GM21529 (cell line): Measurements from ENCODE around the gene HAUS3.

Experiments
- ATAC-seq: cut with Tn5 transposase; IDR thresholded peaks from one replicate; pipeline ENCODE4 v1.9.1; 2021; ENCODE audit not compliant: unreplicated experiment

HAUS3 gene

DNA sequence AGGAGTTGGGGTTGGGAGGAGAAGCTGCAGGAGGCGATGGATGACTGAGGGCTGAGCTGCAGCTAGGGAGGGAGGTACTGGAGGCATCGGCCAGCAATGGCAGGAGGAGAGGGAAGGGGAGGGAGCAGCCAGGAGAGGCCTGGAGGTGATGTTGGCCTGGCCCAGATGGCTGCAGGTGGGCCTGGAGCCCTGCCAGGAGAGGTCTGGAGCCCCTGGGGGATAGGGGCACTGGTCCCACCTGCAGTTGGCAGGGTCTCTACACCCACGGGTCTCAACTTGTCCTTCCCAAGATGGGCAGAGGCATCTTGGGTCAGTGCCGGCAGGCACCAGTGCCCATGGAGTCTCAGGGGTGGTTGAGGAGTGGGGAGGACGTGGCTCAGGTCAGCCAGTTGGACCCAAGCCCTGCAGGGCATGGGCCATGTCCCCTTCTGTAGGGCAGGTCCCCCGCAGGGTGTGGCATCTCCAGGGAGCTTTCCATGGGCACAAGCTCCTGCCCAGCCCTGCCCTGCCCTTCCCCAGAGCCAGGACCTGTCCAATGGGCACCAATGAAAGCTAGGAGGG, 22.6 kb upstream of the HAUS3 start:
- ATAC-seq: no peak

DNA sequence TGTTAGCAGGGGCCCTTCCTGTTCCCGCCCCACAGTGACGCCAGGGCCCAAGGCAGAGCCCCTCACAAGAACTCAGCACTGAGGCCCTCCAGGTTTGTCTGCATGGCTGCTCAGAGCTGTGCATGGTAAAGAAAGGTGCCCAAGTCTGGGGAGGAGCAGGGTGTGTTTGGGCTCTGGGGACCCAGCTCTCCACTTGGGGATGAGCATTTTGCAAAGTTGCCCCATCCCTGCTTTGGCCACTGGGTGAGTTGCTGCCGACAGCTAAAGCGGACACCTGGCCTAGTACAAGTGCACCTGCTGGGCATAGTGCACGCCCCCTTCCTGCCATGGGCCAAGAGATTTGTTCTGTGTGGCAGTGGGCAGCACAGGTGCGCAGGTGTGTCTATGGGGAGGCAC, 22.0 kb upstream of the HAUS3 start:
- no peak for ATAC-seq

- ATAC-seq: no peak
Measured at GRCh38 chr4:2262944-2263250, 21.0 kb upstream of the HAUS3 start.

DNA sequence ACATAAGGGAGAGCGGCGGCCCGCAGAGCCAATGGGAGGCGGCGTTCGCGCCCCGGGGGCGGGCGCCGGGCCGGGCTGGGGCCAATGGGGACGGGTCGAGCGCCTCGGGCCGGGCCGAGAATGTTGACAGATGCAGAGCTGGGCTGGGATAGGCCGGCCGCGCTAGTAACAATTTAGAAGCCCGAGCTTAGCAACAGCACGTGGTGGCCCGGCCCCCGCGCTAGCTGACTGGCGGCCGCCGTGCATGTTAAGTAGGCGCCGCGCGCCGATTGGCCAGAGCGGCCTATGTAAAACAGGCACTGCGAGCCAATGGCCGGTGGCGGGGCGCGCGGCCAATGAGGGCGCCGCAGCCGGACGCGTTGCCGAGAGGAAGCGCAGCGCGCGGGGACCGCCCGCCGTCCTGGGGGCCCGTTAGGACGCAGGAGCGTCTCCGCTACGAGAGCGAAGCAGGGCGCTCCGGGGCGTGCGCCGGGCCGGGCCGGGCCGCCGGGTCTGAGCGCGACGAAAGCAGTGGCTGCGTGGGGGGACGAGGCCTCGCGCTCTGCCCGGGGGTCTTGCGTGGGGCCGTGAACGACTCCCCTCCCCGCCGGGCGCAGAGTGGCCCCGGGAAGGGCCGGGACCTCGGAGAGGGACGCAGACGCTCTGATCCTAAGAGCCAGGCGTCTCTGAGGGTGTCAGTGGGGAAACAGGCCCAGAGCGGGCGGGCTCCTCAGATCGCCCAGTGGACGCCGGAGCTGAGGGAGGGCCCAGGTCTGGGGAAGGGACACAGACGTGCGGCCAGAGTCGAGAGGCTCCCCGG, 20.4 kb upstream of the HAUS3 start:
- peak; percentile 89 for ATAC-seq

- ATAC-seq: peak; percentile 0
Measured at GRCh38 chr4:2261853-2262144, 19.9 kb upstream of the HAUS3 start, which contains the start of gene MXD4. TSS of gene MXD4 (minus strand) at chr4:2262109. CDS start at chr4:2261980, 129 bp downstream.

DNA sequence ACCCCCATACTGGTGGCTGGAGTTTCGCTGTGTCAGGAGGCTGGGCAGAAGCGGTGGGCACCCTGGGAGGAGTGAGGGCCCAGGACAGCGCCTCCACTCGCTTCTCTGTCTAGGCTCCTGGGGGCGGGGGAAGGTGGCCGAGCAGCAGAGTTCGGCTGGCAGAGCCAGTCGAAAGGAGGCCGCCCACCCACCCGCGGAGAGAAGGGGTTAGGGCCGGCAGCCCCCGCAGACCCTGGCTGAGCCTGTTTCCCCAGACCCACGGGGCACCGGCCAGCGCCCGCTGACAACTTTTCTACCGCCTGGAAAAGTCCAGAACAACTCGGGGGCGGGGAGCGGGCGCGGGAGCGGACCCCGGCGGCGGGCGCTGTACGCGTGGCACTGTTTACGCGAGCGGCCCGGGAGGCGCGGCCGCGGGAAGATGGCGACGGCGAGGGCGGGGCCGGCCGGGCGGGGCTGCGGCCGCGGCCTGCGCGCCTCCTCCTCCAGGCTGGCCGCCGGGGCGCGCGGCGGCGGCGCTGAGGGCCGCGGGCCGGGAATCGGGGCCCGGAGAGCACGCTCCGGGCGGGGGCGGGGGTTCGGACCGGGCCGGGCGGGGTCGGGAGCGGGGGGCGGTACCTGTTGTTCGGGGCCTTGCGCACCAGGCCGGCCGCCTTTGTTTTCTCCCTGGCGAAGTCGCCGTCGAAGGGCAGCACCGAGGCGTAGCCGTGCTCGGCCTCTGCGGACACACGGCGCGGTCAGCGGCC, 19.4 kb upstream of the HAUS3 start:
- peak; percentile 27 for ATAC-seq

- no peak for ATAC-seq
Measured at GRCh38 chr4:2260344-2261109, 18.6 kb upstream of the HAUS3 start.

GRCh38 chr4:2259541-2260343, 17.8 kb upstream of the HAUS3 start:
- no peak for ATAC-seq

GRCh38 chr4:2259036-2259540, 17.2 kb upstream of the HAUS3 start:
- ATAC-seq: no peak

GRCh38 chr4:2258091-2259035, 16.4 kb upstream of the HAUS3 start:
- ATAC-seq: no peak

GRCh38 chr4:2257361-2258081, 15.6 kb upstream of the HAUS3 start:
- ATAC-seq: no peak

GRCh38 chr4:2256781-2257191, 14.9 kb upstream of the HAUS3 start:
- ATAC-seq: no peak

GRCh38 chr4:2256156-2256731, 14.3 kb upstream of the HAUS3 start:
- ATAC-seq: no peak

GRCh38 chr4:2255501-2256155, 13.7 kb upstream of the HAUS3 start:
- no peak for ATAC-seq

DNA sequence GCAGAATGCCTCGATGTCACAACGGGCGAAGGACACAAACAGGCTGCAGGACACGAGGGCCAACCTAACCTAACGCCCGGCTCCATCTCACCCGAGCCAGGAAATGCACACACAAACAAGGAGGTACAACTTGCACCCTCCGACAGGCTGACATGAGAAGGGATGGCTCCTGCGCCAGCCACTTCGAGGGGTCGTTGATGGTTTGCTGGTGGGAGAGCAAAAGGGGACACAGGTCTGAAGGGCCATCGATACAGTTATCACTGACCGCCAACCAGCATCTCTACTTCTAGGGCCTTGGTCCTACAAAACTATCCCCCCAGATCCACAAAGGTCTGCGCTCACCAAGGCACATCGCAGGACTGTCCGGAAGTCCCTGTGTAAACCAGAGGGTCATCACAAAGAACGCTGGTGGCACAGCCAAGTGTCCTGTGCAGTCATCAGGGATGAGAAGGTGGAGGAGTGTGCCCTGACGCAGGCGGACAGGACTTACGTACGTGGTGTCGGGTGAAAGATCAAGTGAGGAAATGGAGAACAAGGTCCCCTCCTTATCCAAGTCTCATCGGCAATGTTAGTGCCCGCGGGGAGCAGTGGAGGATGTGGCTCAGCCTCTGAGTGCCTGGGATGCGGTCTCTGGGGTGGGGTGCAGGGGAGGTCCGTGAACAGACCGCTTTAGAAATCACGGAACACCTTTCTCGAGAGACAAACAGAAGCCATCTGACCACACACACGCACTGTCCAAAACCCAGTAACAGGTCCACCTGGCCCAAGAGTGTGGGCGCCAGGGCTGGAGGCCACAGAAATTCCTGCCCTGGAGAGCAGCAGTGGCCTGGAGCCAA, 13.0 kb upstream of the HAUS3 start:
- no peak for ATAC-seq

GRCh38 chr4:2253160-2254084, 11.5 kb upstream of the HAUS3 start:
- no peak for ATAC-seq
